GM23338 (cell line): ENCODE data around the gene OPN4. TPM values are rescaled to one million over a fixed set of nuclear protein-coding genes. Genes with fewer than 3 reads are reported as not detected.

Experiments
- ATAC-seq: fragments of 200-7000 bp; cut with Tn5 transposase; 3 replicates; pipeline ENCODE4 v1.9.1; 2020
- DNase-seq: peaks from one replicate; pipeline ENCODE4 v3.0.0-alpha.2; 2015; ENCODE audit warnings: low spot score
- H2AFZ ChIP-seq: fragments of 200-600 bp; sonication (generic); 2 replicates; pipeline ENCODE4 v1.8.0; 2016; ENCODE audit warnings: antibody characterized with exemption, mild to moderate bottlenecking, moderate library complexity
- H3F3A ChIP-seq: fragments of 200-600 bp; sonication (generic); replicated peaks from 2 replicates; pipeline ENCODE4 v1.8.0; 2017; ENCODE audit warnings: antibody characterized with exemption, mixed run types, low read depth
- H3K27ac ChIP-seq: fragments of 200-600 bp; sonication (generic); 2 replicates; pipeline ENCODE4 v1.6.1; 2016; ENCODE audit warnings: low read depth
- H3K27me3 ChIP-seq: fragments of 200-600 bp; sonication (generic); 2 replicates; pipeline ENCODE4 v1.8.0; 2016; ENCODE audit warnings: mild to moderate bottlenecking, mixed run types, moderate library complexity; ENCODE audit not compliant: insufficient read depth
- H3K36me3 ChIP-seq: fragments of 200-600 bp; sonication (generic); 2 replicates; pipeline ENCODE4 v1.8.0; 2016; ENCODE audit warnings: mild to moderate bottlenecking; ENCODE audit not compliant: insufficient read depth
- H3K4me1 ChIP-seq: fragments of 200-600 bp; sonication (generic); 2 replicates; pipeline ENCODE4 v1.8.0; 2016; ENCODE audit warnings: mild to moderate bottlenecking, moderate library complexity; ENCODE audit not compliant: insufficient read depth
- H3K4me2 ChIP-seq: fragments of 200-600 bp; sonication (generic); 2 replicates; pipeline ENCODE4 v1.7.1; 2017; ENCODE audit warnings: mixed run types
- H3K4me3 ChIP-seq: fragments of 200-600 bp; sonication (generic); 2 replicates; pipeline ENCODE4 v1.6.1; 2016; ENCODE audit warnings: mixed run types
- H3K79me2 ChIP-seq: fragments of 200-600 bp; sonication (generic); replicated peaks from 2 replicates; pipeline ENCODE4 v1.8.0; 2017; ENCODE audit warnings: mild to moderate bottlenecking; ENCODE audit not compliant: insufficient read depth
- H3K9me2 ChIP-seq: fragments of 200-600 bp; sonication (generic); 2 replicates; pipeline ENCODE4 v1.8.0; 2017; ENCODE audit not compliant: insufficient read depth
- H4K20me1 ChIP-seq: fragments of 200-600 bp; sonication (generic); replicated peaks from 2 replicates; pipeline ENCODE4 v1.8.0; 2017; ENCODE audit warnings: mild to moderate bottlenecking; ENCODE audit not compliant: insufficient read depth
- H3K27ac Mint-ChIP-seq: 2 replicates; pipeline ENCODE4 v1.8.0; 2020; ENCODE audit warnings: inconsistent platforms, mild to moderate bottlenecking, moderate library complexity, mixed read lengths
- H3K27me3 Mint-ChIP-seq: 3 replicates; pipeline ENCODE4 v1.8.0; 2022; ENCODE audit warnings: low read depth, mild to moderate bottlenecking, moderate library complexity, mixed read lengths, inconsistent platforms; ENCODE audit not compliant: insufficient read depth, poor library complexity
- H3K36me3 Mint-ChIP-seq: 3 replicates; pipeline ENCODE4 v1.8.0; 2021; ENCODE audit warnings: low read depth, mild to moderate bottlenecking, inconsistent platforms, moderate library complexity, mixed read lengths
- H3K4me1 Mint-ChIP-seq: 3 replicates; pipeline ENCODE4 v1.8.0; 2020; ENCODE audit warnings: mild to moderate bottlenecking, inconsistent platforms, mixed read lengths
- H3K4me3 Mint-ChIP-seq: 3 replicates; pipeline ENCODE4 v1.8.0; 2021; ENCODE audit warnings: moderate library complexity, mild to moderate bottlenecking, inconsistent platforms, mixed read lengths
- H3K9me3 Mint-ChIP-seq: 3 replicates; pipeline ENCODE4 v1.8.0; 2020; ENCODE audit warnings: moderate library complexity, mild to moderate bottlenecking, inconsistent platforms, mixed read lengths
- ETS1 ChIP-seq: IDR thresholded peaks from 2 replicates; pipeline ENCODE4 v1.6.1; 2016; ENCODE audit warnings: antibody characterized with exemption
- JUNB ChIP-seq: IDR thresholded peaks from one replicate; pipeline ENCODE4 v1.6.1; 2016; ENCODE audit warnings: antibody characterized with exemption; ENCODE audit not compliant: unreplicated experiment
- STAT1 ChIP-seq: IDR thresholded peaks from one replicate; pipeline ENCODE4 v1.6.1; 2016; ENCODE audit warnings: antibody characterized with exemption; ENCODE audit not compliant: unreplicated experiment
- ZNF114 ChIP-seq: fragments of 250-450 bp; sonication (Bioruptor Pico); IDR thresholded peaks from 2 replicates; pipeline ENCODE4 v1.5.0; 2020; ENCODE audit warnings: mild to moderate bottlenecking, moderate library complexity
- ZNF331 ChIP-seq: fragments of 250-450 bp; sonication (Bioruptor Pico); IDR thresholded peaks from 2 replicates; pipeline ENCODE4 v1.5.0; 2020; ENCODE audit warnings: low read depth, mild to moderate bottlenecking, moderate library complexity
- polyA plus RNA-seq: library from polyadenylated mRNA; unstranded; fragments of >200 nt; fragmentation: Nextera tagmentation; extraction: Ambion mirVana; gene quantifications from 2 replicates; pipeline ENCODE4 v1.2.1, GENCODE V29; 2016
- total RNA-seq: library from RNA; depleted of rRNA; stranded (reverse); fragments of >200 nt; shearing (Covaris generic); gene quantifications from 2 replicates; pipeline ENCODE4 v1.2.3, GENCODE V29; 2014

OPN4 gene
- total and polyA plus RNA-seq, 2 experiments from 2014 or later, result not detected

- H3K79me2 ChIP-seq, result no peaks in the 10 kb centered on the region
- H3K27ac ChIP-seq, result no peak overlapping the region
- no peak for TF ChIP-seq STAT1
- TF ChIP-seq ZNF331 (CRISPR knock-in tag), result no peak
- TF ChIP-seq ETS1, result no peak
- no peaks in the 10 kb centered on the region for H3F3A ChIP-seq
- Mint-ChIP-seq H3K4me1 (no peaks in the 10 kb centered on the region), H3K27me3 (peaks cover 10% of the 10 kb centered on the region), H3K9me3 (no peaks in the 10 kb centered on the region), H3K36me3 (no peaks in the 10 kb centered on the region; the same call in 2 of the 3 replicates), H3K27ac (no peak overlapping the region; the same call in 1 of the 2 replicates), H3K4me3 (no peak overlapping the region)
- H3K4me3 ChIP-seq, result no peak overlapping the region
- H3K27me3 ChIP-seq, result no peaks in the 10 kb centered on the region
- no peaks in the 10 kb centered on the region for H3K36me3 ChIP-seq
- no peaks in the 10 kb centered on the region for H3K4me1 ChIP-seq
- no peak overlapping the region for H3K4me2 ChIP-seq
- 0 out of 2 replicates have a peak, but pooled peaks cover 3% of the 10 kb centered on the region for H3K9me2 ChIP-seq
- DNase-seq (no peak), ATAC-seq (no peak)
- H2AFZ ChIP-seq, result no peak overlapping the region
- no peaks in the 10 kb centered on the region for H4K20me1 ChIP-seq
These were observed 3.2 kb downstream of the OPN4 start for GRCh38 chr10:86657396-86658011.

- Histone ChIP-seq H3K4me3 (no peak overlapping the region), H3K4me2 (no peak overlapping the region), H3K27ac (no peak overlapping the region), H3K79me2 (no peaks in the 10 kb centered on the region), H3K36me3 (no peaks in the 10 kb centered on the region), H3K4me1 (no peaks in the 10 kb centered on the region), H3F3A (no peaks in the 10 kb centered on the region), H3K27me3 (no peaks in the 10 kb centered on the region), H3K9me2 (0 out of 2 replicates have a peak, but pooled peaks cover 3% of the 10 kb centered on the region), H2AFZ (no peak overlapping the region), H4K20me1 (no peaks in the 10 kb centered on the region)
- H3K27ac Mint-ChIP-seq, result no peak overlapping the region
- no peaks in the 10 kb centered on the region for H3K4me1 Mint-ChIP-seq
- no peaks in the 10 kb centered on the region for H3K9me3 Mint-ChIP-seq
- TF ChIP-seq JUNB, result no peak
- DNase-seq (no peak), ATAC-seq (no peak)
- no peaks in the 10 kb centered on the region; the same call in 2 of the 3 replicates for H3K36me3 Mint-ChIP-seq
- H3K27me3 Mint-ChIP-seq, result peaks cover 10% of the 10 kb centered on the region
- no peak overlapping the region for H3K4me3 Mint-ChIP-seq
These were observed 4.0 kb downstream of the OPN4 start for GRCh38 chr10:86658261-86658741.

GRCh38 chr10:86658751-86659150 is 4.4 kb downstream of the OPN4 start:
- Histone ChIP-seq H3K4me1 (no peaks in the 10 kb centered on the region), H3K4me3 (no peak overlapping the region), H3K79me2 (no peaks in the 10 kb centered on the region), H2AFZ (no peak overlapping the region), H4K20me1 (no peaks in the 10 kb centered on the region), H3K27ac (no peak overlapping the region), H3K36me3 (no peaks in the 10 kb centered on the region), H3F3A (no peaks in the 10 kb centered on the region), H3K9me2 (0 out of 2 replicates have a peak, but pooled peaks cover 3% of the 10 kb centered on the region), H3K4me2 (no peak overlapping the region), H3K27me3 (no peaks in the 10 kb centered on the region)
- no peaks in the 10 kb centered on the region; the same call in 2 of the 3 replicates for H3K36me3 Mint-ChIP-seq
- no peaks in the 10 kb centered on the region for H3K9me3 Mint-ChIP-seq
- H3K27ac Mint-ChIP-seq, result no peak overlapping the region
- H3K4me1 Mint-ChIP-seq, result no peaks in the 10 kb centered on the region
- TF ChIP-seq ZNF331 (CRISPR knock-in tag), result no peak
- TF ChIP-seq STAT1, result no peak
- no peak for TF ChIP-seq JUNB
- no peak for TF ChIP-seq ZNF114 (CRISPR knock-in tag)
- no peak overlapping the region for H3K4me3 Mint-ChIP-seq
- H3K27me3 Mint-ChIP-seq, result peaks cover 10% of the 10 kb centered on the region
- DNase-seq, result no peak
- no peak for ATAC-seq
